ENCODE measurements around the gene WDR70. TPM values are rescaled to one million over a fixed set of nuclear protein-coding genes. Genes with fewer than 3 reads are reported as not detected.

WDR70 gene
- total RNA-seq, 1 experiment from 2014 or later: 31.3 TPM

DNA sequence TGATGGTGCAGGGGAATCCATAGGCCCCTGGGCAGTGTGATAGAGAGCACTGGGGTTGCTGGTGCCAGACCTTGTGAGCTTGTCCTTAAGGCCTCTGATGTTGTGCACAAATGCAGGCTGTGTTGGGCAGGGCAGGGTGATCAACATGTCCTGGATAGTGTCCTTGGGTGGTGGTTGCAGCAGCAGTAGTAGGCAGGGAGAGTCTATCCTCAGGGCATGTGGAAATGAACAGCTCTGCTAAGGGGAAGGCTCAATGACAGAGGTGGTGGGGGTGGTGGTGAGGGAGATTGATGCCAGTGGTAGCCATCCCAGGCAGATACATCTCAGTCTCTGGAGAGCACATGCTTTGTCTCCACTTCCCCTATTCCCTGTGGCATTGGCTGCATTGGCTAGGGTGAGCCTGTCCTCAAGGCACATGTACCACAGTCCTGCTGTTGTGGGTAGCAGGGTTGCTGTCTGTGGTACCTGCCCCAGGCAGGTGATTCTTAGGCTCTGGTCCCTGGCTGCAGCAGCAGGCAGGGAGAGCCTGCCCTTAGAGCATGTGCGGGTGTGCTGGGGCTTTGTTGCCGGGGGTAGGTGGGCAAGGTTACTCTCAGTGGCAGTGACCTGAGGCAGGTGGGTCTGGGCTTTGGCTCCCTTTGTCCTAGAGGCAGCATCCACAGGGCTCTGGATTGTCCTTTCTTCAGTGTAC lies 111.1 kb downstream of the WDR70 start:
- peaks cover 16% of the 10 kb centered on the region for H3K4me1 Mint-ChIP-seq (ENCODE audit: insufficient read depth, unreplicated experiment)
- peaks cover 7% of the 10 kb centered on the region for H3K36me3 Mint-ChIP-seq (ENCODE audit: insufficient read depth, unreplicated experiment)
- intact Hi-C loops (cut with micrococcal nuclease): no loop called here
- DNase-seq (ENCODE audit: unreplicated experiment): no peak
- no peaks in the 10 kb centered on the region for H3K9me3 Mint-ChIP-seq (ENCODE audit: unreplicated experiment)
- no peak overlapping the region for H3K27ac Mint-ChIP-seq (ENCODE audit: low read depth, unreplicated experiment)
- no peaks in the 10 kb centered on the region for H3K27me3 Mint-ChIP-seq (ENCODE audit: insufficient read depth, unreplicated experiment)
- BruUV-seq (replicated peaks): no TSS peak
- ChIA-PET CTCF (no interaction called here), POLR2A (no interaction called here)
- TF ChIP-seq, protein P1, sequence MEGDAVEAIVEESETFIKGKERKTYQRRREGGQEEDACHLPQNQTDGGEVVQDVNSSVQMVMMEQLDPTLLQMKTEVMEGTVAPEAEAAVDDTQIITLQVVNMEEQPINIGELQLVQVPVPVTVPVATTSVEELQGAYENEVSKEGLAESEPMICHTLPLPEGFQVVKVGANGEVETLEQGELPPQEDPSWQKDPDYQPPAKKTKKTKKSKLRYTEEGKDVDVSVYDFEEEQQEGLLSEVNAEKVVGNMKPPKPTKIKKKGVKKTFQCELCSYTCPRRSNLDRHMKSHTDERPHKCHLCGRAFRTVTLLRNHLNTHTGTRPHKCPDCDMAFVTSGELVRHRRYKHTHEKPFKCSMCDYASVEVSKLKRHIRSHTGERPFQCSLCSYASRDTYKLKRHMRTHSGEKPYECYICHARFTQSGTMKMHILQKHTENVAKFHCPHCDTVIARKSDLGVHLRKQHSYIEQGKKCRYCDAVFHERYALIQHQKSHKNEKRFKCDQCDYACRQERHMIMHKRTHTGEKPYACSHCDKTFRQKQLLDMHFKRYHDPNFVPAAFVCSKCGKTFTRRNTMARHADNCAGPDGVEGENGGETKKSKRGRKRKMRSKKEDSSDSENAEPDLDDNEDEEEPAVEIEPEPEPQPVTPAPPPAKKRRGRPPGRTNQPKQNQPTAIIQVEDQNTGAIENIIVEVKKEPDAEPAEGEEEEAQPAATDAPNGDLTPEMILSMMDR (IDR thresholded peaks at IDR 0.05; ENCODE audit: unreplicated experiment): no peak
- H3K4me3 Mint-ChIP-seq (ENCODE audit: unreplicated experiment): no peak overlapping the region

DNA sequence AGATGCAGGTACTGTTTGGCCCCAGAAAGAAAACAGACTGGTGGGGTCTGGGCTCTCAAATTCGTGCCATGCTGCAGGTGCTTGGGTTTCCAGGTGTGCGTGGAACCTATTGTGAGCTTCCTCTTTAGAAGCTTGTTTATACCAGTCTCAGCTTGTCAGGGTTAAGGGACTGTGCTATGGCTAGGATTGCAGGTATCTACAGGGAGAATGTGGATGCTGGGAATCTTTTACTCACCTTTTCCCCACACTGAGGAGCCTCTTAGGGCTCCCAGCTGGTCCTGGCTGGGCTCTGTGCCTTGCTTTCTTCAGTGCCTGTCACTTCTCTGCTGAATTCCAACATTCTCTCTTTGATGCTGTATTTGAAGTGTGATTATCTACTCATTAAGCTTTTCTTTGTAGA lies 111.8 kb downstream of the WDR70 start:
- no peak overlapping the region for H3K27ac Mint-ChIP-seq (ENCODE audit: low read depth, unreplicated experiment)
- TF ChIP-seq, protein P1 (IDR thresholded peaks at IDR 0.05; ENCODE audit: unreplicated experiment): no peak
- intact Hi-C loops (cut with micrococcal nuclease): no loop called here
- H3K9me3 Mint-ChIP-seq (ENCODE audit: unreplicated experiment): no peaks in the 10 kb centered on the region
- POLR2A ChIA-PET: interaction anchor here (0.5 to 0.7 kb wide), 2 partner anchors 13 to 276 kb away, joined by 3 to 4 read pairs; no protein-coding TSS in a partner anchor
- peaks cover 20% of the 10 kb centered on the region for H3K4me1 Mint-ChIP-seq (ENCODE audit: insufficient read depth, unreplicated experiment)
- no TSS peak for BruUV-seq (replicated peaks)
- peaks cover 7% of the 10 kb centered on the region for H3K36me3 Mint-ChIP-seq (ENCODE audit: insufficient read depth, unreplicated experiment)
- H3K27me3 Mint-ChIP-seq (ENCODE audit: insufficient read depth, unreplicated experiment): no peaks in the 10 kb centered on the region
- H3K4me3 Mint-ChIP-seq (ENCODE audit: unreplicated experiment): no peak overlapping the region
- CTCF ChIA-PET: interaction anchor here (0.7 to 0.9 kb wide), 2 partner anchors 9 to 11 kb away, joined by 3 to 4 read pairs; no protein-coding TSS in a partner anchor
- no peak for DNase-seq (ENCODE audit: unreplicated experiment)

DNA sequence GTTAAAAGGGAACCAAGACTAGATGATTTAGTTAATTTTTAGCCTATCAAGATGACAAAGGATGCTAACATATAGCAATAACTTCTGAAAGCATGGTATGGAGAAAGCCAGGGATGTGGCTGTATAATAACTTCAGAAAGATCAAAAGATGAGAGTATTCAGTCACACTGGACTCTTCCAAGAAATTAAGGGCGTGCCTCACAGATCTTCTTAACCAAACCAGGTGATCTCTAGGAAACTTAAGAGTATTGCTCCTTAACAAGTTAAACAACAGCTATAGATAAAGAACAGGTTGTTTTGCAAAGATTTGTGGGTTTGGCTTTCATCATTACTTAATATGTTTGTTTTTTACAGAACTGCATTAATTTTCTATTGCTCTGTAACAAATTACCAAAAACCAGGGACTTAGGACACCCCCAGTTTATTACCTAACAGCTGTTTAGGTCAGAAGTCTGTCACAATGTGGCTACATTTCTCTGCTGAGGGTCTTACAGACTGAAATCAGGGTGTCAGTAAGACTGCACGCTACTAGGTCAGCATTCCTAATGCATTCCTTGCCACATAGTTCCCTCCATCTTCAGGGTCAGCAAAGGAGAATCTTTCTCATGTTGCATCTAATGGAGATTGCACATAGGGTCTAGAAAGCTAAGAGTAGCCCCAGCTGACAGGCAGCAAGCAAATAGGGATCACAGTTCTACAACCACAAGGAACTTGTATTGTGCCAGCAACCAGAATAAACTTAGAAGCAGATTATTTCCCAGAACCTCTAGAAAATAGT lies 113.8 kb downstream of the WDR70 start:
- CTCF ChIA-PET: no interaction called here
- Mint-ChIP-seq H3K4me1 (ENCODE audit: insufficient read depth, unreplicated experiment) (peaks cover 25% of the 10 kb centered on the region), H3K4me3 (ENCODE audit: unreplicated experiment) (no peak overlapping the region)

DNA sequence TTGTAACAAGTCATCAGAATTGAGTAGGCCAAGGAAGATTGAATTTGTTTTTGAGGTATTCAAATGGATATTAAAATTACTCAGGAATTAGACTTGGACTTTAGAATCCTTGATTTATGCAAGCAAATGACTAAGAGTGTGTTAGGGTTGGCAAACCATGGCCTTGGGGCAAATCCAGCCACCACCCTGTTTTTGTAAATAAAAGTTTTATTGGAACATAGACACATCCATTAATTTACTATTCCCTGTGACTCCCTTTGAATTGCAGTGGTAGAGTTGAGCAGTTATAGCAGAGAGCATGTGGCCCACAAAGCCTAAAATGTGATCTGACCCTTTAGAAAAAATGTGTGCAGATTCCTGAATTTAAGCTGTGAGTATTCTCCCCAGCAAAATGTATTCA lies 115.6 kb downstream of the WDR70 start:
- Mint-ChIP-seq H3K27ac (ENCODE audit: low read depth, unreplicated experiment) (peak overlapping the region; percentile 37), H3K36me3 (ENCODE audit: insufficient read depth, unreplicated experiment) (peaks cover 8% of the 10 kb centered on the region), H3K4me1 (ENCODE audit: insufficient read depth, unreplicated experiment) (peaks cover 25% of the 10 kb centered on the region), H3K4me3 (ENCODE audit: unreplicated experiment) (no peak overlapping the region), H3K27me3 (ENCODE audit: insufficient read depth, unreplicated experiment) (no peaks in the 10 kb centered on the region), H3K9me3 (ENCODE audit: unreplicated experiment) (no peaks in the 10 kb centered on the region)
- TF ChIP-seq, protein P1 (IDR thresholded peaks at IDR 0.05; ENCODE audit: unreplicated experiment): no peak
- DNase-seq (ENCODE audit: unreplicated experiment): peak; percentile 60
- POLR2A ChIA-PET: no interaction called here
- intact Hi-C loops (cut with micrococcal nuclease): no loop called here
- BruUV-seq (replicated peaks): no TSS peak
- CTCF ChIA-PET: interaction anchor here (0.6 to 0.7 kb wide), 2 partner anchors 27 to 1344 kb away, joined by 3 read pairs; no protein-coding TSS in a partner anchor

More for the DNA sequence above, 113.8 kb downstream of the WDR70 start:
- TF ChIP-seq, protein P1 (IDR thresholded peaks at IDR 0.05; ENCODE audit: unreplicated experiment): no peak
- Mint-ChIP-seq H3K36me3 (ENCODE audit: insufficient read depth, unreplicated experiment) (peaks cover 7% of the 10 kb centered on the region), H3K9me3 (ENCODE audit: unreplicated experiment) (no peaks in the 10 kb centered on the region), H3K27me3 (ENCODE audit: insufficient read depth, unreplicated experiment) (no peaks in the 10 kb centered on the region), H3K27ac (ENCODE audit: low read depth, unreplicated experiment) (no peak overlapping the region)
- DNase-seq (ENCODE audit: unreplicated experiment): no peak
- BruUV-seq (replicated peaks): no TSS peak
- POLR2A ChIA-PET: no interaction called here
- intact Hi-C loops (cut with micrococcal nuclease): no loop called here
